Ecto neural progenitor cell (in vitro differentiated cells): Measurements from ENCODE around the gene PPP1R12C.

ENCODE experiments used
- DNase-seq: peaks from one replicate; pipeline ENCODE4 v3.0.0-alpha.2; 2018; ENCODE audit warnings: low spot score

The PPP1R12C gene

GRCh38 chr19:55091126-55091910 lies 26.1 kb downstream of the PPP1R12C start:
- peak; percentile 44 for DNase-seq

DNA sequence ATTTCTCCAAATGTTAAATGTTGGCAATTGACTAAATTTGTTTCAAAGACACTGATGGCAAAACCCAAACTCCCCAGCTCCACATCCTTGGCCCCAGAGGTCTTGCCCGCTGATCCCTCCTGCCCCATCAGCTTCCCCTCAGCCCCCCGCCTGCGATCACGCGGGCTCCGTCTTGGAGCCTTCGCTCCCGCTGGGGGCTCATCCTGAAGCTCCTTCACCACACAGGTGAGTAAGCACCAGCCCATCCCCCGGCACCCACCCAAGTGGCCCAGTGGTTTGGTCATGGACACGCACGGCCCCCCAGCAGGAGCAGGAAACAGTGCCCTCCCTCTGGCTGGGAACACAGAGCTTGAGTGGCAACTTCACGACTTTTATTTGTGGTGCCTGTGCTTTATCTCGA lies 26.9 kb downstream of the PPP1R12C start:
- no peak for DNase-seq

- DNase-seq = no peak
Measured at GRCh38 chr19:55089342-55089944, 28.0 kb downstream of the PPP1R12C start.

DNA sequence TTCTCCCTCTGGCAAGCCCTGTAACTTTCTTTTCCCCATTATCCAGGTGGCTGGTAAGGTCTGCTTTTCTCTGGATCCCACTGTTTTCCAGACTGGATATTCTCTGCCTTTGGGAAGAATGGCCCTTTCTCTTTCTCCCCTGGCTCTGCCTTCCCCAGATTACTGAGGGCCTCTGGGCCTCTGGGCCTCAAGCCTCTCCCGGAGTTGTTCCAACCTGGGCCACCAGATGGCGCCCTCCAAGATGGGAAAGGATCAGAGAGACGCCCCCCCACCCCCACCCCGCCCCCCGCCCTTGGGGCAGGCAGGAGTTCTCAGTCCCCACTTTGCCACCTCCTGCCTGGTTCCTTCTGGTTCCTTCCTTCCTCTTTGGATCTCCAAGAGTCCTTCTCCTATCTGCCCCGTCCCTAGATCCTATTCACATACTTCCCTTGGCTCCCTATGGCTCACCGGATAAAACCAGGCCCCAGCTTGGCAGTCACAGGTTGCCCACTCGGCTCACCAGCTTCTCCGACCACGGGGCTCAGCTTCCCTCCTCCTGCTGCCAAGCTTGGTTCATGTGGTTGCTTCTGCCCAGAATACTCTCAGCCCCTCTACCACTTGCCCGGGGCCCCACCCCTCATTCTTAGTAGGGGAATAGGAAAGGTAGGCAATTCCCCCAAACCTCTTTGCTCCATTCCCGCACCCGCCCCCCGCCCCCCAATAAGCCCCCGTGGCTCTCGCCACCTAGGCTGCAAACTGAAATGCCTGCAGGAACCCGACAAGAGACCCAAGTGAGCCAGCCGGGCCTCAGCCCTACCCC lies 28.7 kb downstream of the PPP1R12C start:
- DNase-seq = peak; percentile 93

GRCh38 chr19:55088021-55088451 lies 29.4 kb downstream of the PPP1R12C start:
- DNase-seq = no peak

GRCh38 chr19:55087542-55087901 lies 29.9 kb downstream of the PPP1R12C start:
- DNase-seq = peak; percentile 68

DNA sequence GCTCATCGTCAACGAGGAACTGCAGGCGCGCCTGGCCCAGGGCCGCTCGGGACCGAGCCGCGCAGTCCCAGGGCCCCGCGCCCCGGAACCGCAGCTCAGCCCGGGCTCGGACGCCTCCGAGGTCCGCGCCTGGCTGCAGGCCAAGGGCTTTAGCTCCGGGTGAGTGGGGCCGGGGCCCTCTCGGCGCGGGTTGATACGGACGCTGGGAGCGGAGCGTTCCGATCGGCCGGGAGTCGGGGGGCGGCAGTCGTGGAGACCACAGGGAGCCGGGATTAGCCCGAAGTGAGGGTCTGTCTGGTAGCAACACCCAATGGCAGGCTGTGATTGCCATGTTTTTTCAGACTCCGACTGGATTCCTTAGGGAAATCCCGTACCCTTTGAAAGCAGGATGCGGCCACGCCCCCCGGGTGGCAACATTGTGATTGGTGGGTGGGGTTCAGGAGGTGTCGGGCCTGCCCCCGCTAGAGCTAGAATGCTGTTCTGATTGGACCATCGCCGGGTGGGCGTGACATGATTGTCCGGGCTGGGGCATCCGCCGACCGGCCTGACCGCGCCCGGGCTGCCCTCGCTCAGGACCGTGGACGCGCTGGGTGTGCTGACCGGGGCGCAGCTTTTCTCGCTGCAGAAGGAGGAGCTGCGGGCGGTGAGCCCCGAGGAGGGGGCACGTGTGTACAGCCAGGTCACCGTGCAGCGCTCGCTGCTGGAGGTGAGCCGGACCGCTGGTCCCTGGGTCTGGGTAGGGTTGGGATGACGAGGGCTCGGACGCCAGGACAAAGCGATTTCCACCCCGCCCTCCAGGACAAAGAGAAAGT lies 30.5 kb downstream of the PPP1R12C start:
- peak; percentile 99 for DNase-seq

- peak; percentile 62 for DNase-seq
Measured at GRCh38 chr19:55085923-55086715, 31.3 kb downstream of the PPP1R12C start.

DNA sequence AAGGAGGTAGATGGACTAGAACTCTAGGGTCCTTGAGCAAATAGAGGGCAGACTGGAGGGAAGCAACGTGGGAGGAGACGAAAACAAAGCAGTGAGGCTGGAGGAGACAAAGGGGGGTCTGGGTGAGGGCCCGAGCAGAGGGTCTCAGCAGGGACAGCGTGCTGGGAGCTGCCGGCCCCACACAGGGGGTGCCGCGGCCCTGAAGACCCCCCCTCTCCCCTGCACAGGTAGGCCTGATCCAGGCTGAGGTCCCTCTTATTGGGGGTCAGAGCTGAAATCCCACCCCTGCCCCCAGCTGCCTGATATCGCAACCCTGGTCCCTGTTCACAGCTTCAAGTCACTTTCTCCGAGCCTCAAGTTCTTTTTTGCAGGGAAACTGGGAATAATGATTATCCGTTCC lies 33.0 kb downstream of the PPP1R12C start:
- DNase-seq = no peak

GRCh38 chr19:55083004-55083850 lies 34.2 kb downstream of the PPP1R12C start:
- no peak for DNase-seq

DNA sequence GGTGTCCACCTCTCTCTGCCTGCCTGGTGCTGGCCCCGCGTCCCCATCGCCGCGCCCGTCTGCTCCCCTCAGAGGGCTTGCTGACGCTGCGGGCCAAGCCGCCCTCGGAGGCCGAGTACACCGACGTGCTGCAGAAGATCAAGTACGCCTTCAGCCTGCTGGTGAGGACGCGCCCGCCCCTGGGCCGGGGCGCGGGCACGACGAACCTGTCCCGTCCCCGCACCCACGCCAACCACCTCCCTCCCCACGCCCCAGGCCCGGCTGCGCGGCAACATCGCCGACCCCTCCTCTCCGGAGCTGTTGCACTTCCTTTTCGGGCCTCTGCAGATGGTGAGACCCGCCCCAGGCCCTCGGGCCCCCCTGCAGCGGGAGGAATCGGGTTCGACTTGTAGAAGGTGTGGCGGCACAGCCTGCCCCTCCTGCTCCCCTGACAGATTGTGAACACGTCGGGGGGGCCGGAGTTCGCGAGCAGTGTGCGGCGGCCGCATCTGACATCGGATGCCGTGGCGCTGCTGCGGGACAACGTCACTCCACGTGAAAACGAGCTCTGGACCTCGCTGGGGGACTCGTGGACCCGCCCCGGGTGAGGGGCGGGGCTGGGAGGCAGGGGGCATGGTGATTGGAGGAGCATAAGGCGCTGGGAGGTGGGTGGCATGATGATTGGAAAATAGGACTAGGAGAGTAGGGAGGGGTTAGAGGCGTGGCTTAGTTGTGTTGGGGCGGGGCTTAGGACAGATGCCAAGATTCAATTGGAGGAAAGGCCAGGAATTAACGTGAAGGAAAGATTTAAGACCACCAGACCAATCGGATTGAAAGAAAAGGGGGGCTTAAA lies 35.2 kb downstream of the PPP1R12C start:
- DNase-seq = peak; percentile 81

DNA sequence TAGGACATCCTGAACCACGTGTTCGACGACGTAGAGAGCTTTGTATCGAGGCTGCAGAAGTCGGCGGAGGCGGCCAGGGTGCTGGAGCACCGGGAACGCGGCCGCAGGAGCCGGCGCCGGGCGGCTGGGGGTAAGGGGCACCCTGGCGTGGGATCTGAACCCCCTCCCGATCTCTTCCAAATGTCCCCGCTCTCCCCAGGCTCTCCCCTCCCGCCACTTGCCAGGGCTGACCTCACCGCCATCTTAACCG lies 35.7 kb downstream of the PPP1R12C start:
- DNase-seq = no peak

DNA sequence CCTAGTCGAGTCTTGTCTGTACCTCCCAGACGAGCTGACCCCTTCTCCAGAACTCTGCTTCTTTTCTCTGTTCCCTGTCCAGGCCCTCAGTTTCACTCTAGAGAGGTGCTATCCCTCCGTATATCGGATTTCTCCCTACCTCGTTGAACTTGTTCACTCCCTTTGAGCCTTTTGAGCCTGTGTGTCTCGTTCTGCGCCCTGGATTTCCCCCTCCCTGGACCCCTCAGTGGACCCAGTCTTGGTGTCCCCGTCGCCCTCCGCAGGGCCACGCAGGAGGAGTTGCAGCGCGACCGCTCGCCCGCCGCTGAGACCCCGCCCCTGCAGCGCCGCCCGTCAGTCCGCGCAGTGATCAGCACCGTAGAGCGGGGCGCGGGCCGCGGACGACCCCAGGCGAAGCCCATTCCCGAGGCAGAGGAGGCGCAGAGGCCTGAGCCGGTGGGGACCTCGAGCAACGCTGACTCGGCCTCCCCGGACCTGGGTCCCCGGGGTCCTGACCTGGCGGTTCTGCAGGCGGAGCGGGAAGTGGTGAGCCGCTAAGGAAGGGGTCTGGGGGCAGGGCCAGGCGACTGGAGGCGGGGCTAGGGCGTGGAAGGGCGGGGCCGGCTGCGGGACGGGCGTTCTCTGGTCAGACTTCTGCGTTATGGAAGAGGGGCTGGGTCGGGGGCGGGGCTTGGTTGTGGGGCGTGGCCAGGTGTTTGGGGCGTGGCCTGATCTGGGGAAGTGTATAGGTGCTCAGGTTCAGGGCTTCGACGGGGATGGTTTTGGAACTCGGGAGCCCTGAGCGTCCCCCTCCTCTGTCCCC lies 36.3 kb downstream of the PPP1R12C start:
- peak; percentile 95 for DNase-seq

DNA sequence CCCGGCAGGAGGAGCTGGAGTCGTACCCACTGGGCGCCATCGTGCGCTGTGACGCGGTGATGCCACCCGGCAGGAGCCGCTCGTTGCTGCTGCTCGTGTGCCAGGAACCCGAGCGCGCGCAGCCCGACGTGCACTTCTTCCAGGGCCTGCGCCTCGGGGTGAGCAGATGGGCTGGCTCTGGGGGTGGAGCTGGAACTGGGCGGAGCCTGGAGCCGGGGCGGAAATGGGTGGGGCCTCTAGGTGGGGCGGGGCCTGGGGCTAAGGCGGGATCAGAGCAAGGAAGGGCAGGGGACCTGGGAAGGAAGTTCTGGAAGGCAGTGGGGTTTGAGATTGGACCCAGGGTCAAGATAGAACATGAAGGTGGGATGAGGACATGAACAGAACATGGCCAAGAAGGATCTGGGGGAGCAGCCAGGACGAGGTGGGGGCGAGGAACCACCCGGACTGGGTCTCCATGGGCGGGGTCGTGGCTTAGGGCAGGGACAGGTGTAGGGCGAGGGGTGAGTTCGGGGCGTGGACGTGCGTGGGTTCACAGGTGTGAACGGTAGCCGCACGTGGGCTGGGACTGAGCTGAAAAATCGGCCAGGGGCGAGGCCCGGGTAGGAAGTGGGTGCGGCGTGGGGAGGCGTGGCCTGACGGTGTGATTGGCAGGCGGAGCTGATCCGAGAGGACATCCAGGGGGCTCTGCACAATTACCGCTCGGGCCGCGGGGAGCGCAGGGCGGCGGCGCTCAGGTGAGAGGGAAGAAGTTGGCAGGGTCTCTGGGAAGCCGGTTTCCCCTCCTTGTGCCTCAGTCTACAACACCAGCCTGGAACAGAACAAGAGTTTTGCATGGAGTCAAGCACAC lies 37.1 kb downstream of the PPP1R12C start:
- DNase-seq = peak; percentile 88

DNA sequence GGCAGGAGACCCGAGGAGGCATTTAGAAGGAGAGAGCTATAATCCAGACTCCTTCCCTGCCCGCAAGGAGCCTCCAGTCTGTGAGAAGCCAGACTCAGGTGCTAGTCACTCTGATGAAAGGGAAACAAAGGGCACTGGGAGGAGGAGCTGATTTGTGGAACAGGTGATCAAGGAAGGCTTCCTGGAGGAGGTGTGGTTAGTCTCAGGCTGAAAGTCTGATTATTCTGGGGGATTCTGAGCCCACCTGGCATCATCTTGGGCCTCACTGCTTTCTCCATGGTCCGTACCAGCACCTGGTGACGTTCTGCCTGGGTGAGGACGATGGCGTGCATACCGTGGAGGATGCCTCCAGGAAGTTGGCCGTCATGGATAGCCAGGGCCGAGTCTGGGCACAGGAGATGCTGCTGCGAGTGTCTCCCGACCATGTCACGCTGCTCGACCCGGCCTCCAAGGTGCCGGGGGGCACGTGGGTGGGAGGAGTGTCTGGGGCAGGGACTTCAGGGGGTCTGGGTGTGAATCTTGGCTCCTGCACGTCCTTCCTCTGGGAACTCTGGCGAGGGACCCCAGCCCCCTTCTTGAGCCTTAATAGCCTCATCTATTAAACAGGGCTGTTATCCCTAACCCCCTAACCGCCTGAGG lies 37.9 kb downstream of the PPP1R12C start:
- no peak for DNase-seq

- DNase-seq = no peak
Measured at GRCh38 chr19:55078996-55079395, 38.4 kb downstream of the PPP1R12C start.

- no peak for DNase-seq
Measured at GRCh38 chr19:55077106-55077505, 40.3 kb downstream of the PPP1R12C start.
